ENCODE measurements around the gene ACTN4.

The ACTN4 gene

DNA sequence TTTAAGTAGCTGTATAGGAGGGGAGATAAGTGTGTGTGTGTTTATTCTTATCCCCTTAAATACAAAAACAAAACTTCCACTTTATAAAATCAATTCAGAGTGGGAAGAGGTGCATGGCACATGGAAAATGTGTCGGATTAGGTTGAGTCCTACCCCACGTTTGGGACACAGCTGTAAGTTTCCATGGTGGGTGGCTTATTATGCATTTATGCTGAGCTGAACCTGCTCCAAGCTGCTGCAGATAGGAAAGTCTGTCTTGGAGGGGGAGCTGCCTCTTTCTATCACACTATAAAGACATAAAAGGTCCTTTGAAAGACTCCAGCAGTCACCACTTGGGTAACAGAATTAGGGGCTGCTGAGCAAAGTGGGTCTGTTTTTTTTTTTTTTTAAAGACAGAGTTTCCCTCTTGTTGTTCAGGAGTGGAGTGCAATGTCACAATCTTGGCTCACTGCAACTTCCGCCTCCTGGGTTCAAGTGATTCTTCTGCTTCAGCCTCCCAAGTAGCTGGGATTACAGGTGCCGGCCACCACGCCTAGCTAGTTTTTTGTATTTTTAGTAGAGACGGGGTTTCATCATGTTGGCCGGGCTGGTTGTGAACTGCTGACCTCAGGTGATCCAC lies 15.2 kb downstream of the ACTN4 start:
- no peak for DNase-seq

DNA sequence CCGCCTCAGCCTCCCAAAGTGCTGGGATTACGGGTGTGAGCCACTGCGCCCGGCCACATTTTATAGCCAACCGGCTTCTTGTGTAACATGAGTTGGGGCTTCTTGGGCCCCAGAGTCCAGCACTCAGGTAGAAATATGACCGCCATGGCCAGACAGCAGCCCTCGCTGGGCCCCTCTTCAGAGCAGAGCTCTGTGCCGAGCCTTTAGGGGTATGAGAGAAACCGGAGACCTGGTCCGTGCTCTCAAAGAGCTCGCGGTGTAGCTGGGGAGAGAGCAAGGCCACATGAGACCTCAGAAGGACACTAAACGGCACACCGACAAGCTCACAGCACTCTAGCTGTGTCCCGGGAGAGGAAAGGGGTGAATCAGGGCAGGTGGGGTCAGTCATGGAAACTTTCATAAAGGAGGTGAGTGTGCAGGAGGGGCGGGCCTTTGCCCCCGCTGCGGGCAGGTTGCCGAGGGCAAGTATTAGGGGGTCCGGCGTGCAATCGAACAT lies 15.8 kb downstream of the ACTN4 start:
- DNase-seq: no peak

DNA sequence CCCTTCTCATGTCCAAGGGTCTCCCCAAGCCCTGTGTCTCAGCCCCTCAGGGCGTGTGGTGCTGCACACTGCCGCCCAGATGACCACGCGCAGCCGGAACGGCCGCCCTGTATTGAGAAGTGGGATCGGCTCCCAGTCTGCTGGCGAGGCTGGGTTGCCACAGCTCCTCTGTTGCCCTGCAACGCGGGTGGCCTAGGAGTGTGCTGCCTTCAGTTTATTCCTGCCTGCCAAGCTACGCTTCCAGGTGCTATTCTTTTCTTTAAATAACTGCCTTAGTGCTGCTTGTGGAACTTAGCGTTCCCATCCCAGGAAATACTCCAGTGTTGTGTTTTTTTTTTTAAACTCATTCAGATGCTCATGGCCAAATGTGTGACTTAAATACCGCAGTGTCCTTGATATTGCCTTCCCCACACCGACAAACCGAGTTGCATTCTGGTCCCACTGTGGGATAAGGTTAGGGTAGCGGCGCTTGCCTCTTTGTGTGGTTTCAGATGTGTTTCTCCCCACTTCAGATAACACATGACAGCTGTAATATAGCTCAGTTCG lies 16.6 kb downstream of the ACTN4 start:
- no peak for DNase-seq

DNA sequence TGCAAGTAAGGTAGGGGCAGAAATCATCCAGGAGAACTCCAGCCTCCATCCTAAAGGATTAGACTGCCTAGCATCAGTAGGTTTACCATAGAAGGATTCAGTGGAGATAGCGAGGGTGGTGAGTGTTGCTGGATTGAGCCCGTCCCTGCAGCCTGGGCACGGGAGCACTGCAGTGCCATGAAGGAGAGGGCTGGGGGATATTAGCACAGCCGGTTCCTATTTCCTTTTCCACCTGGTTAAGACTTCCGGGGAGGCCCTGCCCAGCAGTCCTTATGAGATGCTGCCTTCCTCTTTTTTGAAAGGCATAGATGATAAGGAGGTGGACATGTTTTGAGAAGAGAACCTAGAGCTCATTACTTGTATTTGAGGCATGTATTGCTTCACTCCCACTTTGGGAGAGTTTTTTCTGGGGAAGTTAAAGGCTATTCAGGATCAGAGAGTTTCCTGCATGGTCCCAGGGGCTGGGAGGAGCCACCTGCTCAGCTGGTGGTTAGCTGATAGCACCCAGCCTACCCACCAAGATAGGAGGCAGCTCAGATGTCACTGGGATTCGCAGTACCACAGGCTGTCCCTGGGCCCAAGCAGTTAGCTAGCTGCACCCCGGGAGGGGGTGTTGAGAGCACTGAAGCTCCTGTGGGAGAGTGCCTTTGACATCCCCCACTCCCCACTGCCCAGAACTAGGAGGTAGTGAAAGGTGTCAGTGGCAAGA lies 17.2 kb downstream of the ACTN4 start:
- no peak for DNase-seq

DNA sequence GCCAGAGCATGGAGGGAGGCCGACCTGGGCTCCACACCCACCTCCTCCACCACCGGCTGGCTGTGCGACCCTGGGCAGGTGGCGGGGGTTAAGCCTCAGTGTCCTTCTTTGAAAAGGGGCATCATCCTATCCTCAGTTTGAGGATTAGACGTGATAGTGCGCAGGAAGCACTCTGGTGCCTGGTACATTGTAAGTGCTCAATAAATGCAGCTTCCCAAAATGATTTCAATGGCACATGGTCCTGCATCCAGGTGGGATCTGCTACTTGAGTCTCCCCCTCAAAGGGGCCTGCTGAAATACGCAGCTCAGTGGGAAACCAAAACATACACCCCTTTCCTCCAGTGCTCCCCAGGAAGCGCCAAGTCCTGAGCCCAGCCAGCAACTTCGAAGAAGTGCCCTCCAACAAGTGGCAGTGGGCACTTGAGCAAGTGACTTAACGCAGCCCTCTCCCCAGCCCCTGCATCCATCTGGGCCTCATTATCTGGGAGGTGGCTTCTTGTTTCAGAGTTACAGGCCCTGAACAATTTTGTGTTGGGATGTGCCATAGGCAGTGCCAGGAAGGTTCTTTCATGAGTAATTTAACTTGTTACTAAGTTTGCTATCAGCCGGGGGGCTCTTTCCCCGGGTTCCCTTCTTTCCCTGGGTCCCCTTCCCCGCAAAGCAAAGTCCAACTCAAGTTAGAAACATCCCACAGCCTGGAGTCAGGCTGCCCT lies 17.9 kb downstream of the ACTN4 start:
- no peak for DNase-seq

DNA sequence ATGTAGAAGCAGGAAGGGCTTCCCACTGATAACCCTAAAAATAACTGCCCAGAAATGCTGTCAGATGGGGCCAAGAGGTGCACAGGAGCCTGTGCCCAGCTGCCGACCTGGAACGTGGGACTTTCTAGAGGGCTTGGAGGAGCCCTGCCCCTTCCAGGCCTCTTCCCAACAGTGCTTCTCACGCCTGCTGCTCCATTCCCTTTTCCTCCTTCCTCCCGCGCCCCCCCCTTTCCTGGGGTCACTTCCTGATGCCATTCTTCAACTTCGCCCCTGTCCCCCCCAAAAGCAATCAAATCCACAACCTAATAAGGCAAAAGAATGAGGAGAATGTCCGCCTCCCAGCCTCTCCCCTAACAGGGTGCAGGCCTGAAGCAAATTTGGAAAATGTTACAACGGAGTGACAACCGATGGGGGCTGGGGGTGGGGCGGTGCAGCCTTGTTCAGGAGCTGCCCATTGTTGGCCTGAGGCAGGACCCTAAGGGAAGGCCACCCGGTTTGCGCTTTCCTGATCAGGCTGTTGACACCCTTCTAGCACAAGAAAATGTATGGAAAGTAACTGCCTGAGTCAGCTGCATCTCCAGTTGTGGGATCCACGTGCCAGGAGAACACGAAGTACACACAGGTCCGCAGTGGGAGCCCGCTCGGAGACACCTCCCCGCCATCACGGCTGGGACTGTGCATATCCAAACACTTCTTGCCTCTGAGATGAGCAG lies 18.7 kb downstream of the ACTN4 start:
- no peak for DNase-seq

DNA sequence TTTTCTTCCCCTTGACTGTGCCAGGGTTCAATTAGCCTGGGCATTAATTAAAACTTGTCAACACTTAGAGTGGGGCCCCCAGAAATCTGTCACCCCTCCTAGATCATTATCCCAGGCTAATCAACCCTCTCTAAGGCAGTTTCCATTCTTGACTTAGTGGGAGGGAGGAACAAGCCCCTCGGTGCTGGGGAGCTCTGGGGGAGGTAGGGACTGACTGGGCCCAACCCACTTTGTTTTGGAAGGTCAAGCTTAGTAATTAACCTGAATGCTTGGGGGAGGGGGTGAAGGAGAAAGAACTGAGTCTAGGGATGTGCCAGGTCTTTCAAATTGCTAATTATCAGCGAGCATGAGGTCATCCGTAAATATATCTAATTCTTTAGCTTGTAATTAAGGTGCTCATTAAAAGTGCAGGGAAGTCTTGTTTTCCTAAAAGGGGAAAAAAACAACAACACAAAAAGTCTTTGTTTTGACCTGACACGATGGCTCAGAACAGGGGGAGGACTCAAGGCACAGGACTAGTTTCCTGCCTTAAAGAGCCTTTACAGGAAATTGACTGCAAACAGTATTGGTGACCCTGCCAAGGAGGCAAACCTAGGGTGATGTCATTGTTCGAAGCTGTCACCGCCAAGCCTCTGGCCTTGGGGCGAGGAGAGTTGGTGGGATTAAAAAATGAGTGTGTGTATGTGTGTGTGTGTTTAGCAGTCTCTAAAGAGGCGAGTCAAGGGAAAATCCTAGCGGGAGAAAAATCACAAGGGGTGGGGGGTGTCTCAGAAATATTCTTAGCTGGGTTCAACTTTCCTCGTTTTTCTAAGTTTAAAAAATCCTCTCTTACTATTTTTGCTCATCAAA lies 19.4 kb downstream of the ACTN4 start:
- DNase-seq: peak; percentile 40

DNA sequence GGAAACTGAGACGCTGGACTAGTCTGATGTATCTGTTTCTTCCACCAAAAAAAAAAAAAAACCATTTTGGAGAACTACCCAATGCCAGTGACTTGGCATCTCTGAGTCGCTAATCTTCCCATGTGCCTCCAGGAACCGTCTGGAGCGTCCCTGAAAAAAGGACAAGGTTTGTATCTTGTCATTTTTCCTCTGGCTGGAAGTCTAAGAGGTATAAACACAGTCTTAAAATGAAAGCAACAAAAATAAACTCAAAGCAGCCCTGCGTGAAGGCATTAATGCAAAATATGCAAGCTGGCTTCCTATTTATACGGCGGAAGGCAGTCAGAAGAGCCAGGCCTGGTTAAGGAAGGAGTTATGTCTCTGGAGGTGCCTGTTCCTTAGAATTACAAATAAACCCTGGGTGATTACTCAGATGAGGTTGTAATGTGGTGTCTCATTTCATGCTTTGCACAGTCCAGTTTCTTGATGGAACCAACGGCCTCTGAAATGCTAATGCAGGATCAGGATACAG lies 20.3 kb downstream of the ACTN4 start:
- DNase-seq: no peak

DNA sequence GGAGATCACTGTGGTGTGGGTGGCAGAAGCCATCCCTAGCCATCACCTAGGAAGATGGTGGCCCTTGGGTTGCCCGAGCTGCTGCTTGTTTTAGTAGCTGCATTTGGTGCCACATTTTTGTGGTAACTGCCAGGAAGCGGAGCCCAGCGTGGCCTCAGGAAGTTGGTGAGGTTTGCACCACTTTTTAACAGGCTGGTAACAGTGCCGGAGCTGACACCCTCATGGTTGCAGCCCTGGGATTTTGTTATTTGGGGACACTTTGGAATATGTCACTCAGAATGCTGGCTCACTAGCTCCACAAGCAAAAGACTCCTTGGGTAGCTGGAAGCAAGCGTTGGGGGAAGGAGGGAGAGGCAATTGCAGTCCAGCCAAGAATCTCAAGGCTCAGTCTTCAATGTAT lies 22.1 kb downstream of the ACTN4 start:
- peak; percentile 27 for DNase-seq

DNA sequence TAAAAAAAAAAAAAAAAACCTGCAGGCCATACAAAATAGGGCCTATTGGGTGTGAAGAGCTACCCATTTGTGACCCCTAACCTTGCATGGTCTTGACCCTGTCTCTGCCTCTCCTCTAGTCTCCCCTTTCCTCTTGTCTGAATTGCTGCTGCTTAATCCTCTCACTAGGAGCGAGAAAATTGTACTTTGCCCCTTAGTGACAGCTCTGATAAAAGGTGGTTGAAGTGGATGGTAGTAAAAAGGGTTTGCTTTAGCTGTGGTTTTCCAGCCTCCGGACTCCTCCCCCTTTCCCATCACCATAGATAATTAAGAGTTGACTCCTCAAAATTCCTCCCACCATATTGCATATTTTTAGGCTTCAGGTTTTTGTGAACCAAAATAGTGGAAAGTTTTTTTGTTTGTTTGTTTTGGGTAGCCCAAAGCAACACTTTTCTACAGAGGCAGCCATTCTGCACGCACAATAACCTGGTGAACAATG lies 23.5 kb downstream of the ACTN4 start:
- no peak for DNase-seq

DNA sequence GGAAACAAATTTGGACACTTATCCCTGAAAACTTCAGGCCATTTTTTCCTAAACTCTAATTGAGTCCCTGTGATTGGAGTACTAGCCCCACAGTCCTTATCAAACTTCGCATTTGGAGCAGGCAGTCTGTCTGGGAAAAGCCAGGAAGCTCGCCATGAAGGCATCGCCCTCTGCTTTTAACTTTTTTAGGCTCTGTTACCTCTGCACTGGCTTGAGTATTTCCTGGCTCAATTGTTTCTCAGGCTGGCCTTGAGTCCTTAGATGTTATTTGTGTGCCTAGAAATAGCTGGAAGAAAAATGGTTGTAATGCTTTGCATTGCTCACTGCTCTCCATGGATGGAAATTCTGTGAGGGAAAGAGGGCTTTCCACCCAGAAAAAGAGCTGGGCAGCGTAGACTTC lies 24.2 kb downstream of the ACTN4 start:
- no peak for DNase-seq

DNA sequence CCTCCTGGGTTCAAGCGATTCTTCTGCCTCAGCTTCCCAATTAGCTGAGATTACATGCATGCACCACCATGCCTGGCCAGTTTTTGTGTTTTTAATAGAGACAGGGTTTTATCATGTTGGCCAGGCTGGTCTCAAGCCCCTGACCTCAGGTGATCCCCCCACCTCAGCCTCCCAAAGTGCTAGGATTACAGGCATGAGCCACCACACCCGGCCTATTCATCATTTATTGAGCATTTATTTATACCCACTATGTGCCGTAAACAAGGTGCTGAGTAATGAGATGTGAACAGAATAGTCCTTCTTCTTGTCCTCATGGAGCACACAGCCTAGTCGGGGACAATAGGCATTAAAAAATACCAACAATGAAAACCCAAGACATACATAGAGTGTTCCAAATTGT lies 25.6 kb downstream of the ACTN4 start:
- DNase-seq: no peak

DNA sequence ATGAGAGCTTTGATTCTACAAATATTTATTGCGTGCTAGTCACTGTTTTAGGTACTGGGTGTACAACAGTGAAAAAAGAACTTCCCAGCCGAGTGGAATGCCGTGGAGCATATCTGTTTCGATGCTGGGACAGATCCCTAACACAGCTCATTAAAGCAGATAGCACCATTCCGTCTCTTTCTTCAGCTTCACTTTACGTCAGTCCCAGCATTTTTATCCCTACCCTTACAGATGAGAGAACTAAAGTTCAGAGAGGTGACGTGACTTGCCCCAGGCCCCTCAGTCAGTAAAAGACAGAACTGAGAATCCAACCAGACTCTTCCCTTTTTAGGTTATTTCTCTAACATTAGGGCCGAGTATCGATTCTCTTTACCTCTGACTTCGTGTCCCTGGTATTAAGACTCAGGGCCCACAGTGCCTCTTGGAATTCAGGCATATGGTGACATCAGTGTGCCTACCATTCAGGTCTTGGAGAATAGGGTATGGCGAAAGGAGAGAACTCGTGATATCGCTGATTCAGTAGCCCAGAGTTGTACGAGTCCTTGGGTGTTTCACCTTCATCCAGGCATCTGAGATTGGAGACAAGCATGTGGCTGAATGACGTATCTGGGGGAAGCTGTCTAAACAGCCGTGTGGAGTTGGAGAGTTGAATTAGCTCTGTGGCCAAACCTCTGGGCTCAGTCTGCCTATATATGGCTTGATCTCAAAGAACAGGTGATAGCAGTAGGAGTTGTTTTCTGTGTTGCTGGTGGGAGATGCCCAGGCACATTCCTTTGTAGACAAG lies 27.1 kb downstream of the ACTN4 start:
- no peak for DNase-seq

DNA sequence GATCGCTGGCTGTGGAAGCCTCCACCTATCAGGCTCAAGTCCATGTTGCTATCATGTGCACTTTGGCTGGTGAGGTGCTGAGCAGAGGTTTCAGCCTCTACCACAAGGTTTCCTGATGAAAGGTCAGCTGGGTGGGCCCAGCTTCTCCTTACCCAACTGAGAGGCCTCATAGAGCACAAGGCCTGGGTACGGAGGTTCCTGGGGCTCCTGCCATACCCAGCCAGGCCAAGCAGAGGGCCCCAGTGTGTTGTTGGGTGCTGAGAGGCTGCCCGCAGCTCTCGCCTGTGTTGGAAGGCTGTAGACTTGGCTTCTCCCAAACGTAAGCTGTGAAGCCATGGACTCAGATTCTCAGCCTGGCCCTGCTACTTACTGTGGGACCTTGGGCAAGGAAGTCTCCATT lies 28.2 kb downstream of the ACTN4 start:
- no peak for DNase-seq

DNA sequence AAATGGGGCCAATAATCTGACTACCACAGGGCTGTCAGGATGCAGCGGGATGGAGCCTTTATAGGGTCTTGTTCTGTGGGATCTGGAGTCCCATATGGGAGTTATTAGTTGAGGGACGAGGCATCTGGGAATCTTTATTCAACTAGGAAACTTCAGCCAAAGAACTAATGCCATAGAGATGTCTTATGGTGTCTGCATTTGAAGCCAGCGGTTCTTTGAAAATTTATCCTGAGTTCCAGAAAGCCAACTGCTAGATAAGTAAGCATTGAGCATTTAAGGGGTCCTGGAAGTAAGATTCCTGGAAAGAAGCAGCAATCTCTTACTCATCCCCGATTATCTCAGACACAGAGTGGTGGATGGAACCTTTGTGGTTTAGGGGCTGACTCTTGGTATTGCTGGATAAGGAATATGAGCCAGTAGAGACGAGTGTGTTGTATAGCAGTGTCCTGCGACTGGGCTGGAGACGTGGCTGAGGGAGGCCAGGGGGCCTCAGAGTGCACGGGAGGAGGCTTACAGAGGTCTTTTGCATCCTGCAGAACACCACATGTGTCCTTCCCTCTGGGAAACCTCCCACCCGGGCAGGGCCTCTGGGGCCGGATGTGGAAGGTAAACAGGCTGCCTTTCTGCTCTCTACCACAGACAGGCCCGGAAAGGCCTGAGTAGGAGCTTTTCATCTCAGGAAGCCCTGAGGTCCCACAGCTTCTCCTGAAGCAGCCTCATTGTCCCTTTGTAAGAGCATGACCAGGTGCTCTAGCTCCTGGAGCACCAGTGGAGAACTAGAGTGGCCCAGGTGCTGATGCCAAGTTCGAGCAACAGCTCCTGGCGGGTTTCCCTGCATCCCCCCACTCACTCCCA lies 28.8 kb downstream of the ACTN4 start:
- DNase-seq: no peak

DNA sequence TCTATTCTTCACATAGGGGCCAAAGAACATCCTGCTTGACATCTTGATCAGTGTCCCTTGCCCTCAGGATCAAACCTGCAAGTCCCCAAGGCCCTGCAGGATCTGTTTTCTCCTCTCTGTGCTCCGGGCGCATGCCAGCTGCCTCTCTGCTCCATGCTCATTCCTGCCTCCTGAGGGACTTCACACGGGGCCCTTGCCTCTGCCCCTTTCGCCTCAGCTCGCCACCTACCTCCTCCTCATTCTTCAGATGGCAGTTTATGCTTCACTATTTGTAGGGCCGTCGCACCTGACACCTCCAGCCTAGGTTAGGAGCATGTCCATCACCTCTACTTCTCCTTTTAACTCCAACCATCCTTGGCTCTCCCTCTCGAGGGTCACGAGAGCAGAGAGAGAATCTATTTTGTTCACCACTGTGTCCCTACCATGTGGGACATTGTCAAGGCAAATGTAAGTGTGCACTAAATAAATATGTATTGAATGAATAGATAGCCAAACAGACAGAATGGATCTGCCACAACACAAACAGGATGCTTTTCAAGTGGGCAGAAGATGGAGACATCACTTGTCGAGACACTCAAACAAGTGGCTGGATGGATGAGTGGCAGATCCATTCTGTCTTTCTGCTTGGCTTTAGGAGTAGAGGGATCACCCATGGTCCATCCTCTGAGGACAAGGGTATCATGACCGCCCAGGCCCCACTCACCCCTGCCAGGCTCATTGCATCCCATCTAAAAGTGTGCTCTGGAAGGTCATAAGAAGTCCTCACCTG lies 29.6 kb downstream of the ACTN4 start:
- DNase-seq: no peak

DNA sequence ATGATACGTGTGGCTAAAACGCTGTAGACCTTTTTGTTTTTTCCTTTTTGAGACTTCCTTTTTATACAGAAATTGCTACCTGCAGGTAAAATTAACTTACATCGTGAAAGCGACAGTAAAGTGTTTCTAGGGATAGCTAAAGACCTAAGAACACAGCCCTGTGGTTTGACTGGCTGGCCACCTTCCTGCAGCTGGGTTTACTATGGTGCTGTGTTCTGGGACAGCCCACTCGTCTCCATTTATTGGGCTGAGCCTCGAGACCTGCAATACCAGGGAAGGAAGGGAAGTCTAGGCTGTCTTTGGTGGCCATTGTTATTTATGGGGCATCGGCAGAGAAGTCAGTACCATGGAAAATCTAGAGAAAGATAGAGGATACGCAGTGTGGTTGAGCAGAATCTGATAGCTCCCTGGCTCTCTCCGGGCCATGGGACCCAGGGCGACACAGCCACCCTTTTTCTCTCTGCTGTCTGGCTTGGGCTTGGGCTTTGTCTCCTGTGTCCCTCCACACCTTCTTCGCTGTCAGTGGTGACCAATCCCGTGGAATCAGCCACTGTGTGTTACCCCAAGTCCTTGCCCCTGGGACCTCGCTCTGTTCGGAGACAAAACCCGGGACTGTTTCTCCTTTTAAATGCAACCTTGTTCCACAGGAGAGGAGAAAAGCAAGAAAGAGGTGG lies 30.9 kb downstream of the ACTN4 start:
- DNase-seq: no peak

DNA sequence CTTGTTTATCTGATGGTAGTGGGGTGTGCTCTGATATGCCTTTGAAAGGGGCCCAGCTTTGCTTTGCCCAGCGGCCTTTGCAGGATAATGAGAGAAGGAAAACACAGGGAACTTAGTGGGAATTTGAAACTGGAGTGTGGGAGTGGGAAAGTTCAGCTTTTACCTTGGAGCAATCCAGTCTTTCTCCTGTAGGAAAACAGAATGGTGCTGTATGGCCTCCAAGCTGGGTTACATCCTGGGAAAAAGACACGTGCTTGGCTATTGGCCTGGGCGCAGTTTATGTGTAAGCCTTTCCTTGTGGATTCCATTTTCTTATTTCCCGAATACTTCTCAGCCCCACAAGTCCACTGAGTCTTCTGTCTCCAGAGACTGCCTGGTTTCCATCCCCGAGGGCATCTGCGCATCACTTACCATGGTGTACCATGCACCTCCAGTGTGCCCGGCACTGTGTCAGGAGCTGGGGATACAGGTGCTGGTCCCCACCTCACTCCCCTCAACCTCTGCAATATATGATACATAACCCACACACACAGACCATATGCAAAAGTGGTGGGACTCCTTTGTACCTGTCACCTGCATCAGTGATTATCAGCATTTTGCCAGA lies 31.5 kb downstream of the ACTN4 start:
- no peak for DNase-seq

All from activated naive CD4-positive, alpha-beta T cell treated with Interleukin-2 at 50 U/mL for 16 hours (primary cell).